ENCODE results near the gene DNAH11. TPM values are rescaled to one million over a fixed set of nuclear protein-coding genes. Genes with fewer than 3 reads are reported as not detected.

The DNAH11 gene
- total RNA-seq, 3 donors from 2014 or later, result 0.32 to 2.2 (median 0.33) TPM

GRCh38 chr7:21707566-21707965 is 164.7 kb downstream of the DNAH11 start:
- Histone ChIP-seq H3K27me3 (no peaks in the 10 kb centered on the region), H3K4me1 (no peaks in the 10 kb centered on the region), H3K4me3 (no peak overlapping the region), H3K36me3 (no peaks in the 10 kb centered on the region), H3K9me3 (no peaks in the 10 kb centered on the region), H3K27ac (no peak overlapping the region)
- DNase-seq (ENCODE audit: low spot score in 2 of 2), result no peak
- intact Hi-C loops (cut with DNase I; ENCODE audit: low total_unique reads), result no loop called here
- TF ChIP-seq CTCF (IDR thresholded peaks at IDR 0.05) (no peak), POLR2AphosphoS5 (IDR thresholded peaks at IDR 0.05) (no peak), POLR2A (IDR thresholded peaks at IDR 0.05) (no peak)

- no peak overlapping the region for H3K4me3 ChIP-seq
- H3K27me3 ChIP-seq, result no peaks in the 10 kb centered on the region
- H3K4me1 ChIP-seq, result no peaks in the 10 kb centered on the region
- intact Hi-C loops (cut with DNase I; ENCODE audit: low total_unique reads), result no loop called here
- no peak overlapping the region for H3K27ac ChIP-seq
- no peak for DNase-seq (ENCODE audit: low spot score in 2 of 2)
- TF ChIP-seq CTCF (IDR thresholded peaks at IDR 0.05) (no peak), POLR2A (IDR thresholded peaks at IDR 0.05) (no peak), POLR2AphosphoS5 (IDR thresholded peaks at IDR 0.05) (no peak)
- no peaks in the 10 kb centered on the region for H3K9me3 ChIP-seq
- no peaks in the 10 kb centered on the region for H3K36me3 ChIP-seq
Observed at GRCh38 chr7:21708096-21708495, 165.3 kb downstream of the DNAH11 start.

GRCh38 chr7:21717323-21717722 is 174.5 kb downstream of the DNAH11 start:
- intact Hi-C loops (cut with DNase I; ENCODE audit: low total_unique reads), result no loop called here
- Histone ChIP-seq H3K27ac (no peak overlapping the region), H3K36me3 (no peaks in the 10 kb centered on the region), H3K4me1 (no peaks in the 10 kb centered on the region), H3K9me3 (no peaks in the 10 kb centered on the region), H3K27me3 (no peaks in the 10 kb centered on the region), H3K4me3 (no peak overlapping the region)
- TF ChIP-seq CTCF (IDR thresholded peaks at IDR 0.05), result no peak
- TF ChIP-seq POLR2AphosphoS5 (IDR thresholded peaks at IDR 0.05), result no peak
- TF ChIP-seq POLR2A (IDR thresholded peaks at IDR 0.05), result no peak
- no peak for DNase-seq (ENCODE audit: low spot score in 2 of 2)

- intact Hi-C loops (cut with DNase I; ENCODE audit: low total_unique reads), result no loop called here
- H3K27ac ChIP-seq, result no peak overlapping the region
Observed at GRCh38 chr7:21718391-21718790, 175.6 kb downstream of the DNAH11 start.

GRCh38 chr7:21719846-21720245 is 177.0 kb downstream of the DNAH11 start:
- no peak overlapping the region for H3K4me3 ChIP-seq
- intact Hi-C loops (cut with DNase I; ENCODE audit: low total_unique reads), result loop anchor here (1.0 kb wide), 1 partner anchor 9 kb away; no protein-coding TSS in a partner anchor
- H3K9me3 ChIP-seq, result no peaks in the 10 kb centered on the region
- H3K4me1 ChIP-seq, result no peaks in the 10 kb centered on the region
- no peak for DNase-seq (ENCODE audit: low spot score in 2 of 2)
- no peaks in the 10 kb centered on the region for H3K36me3 ChIP-seq
- TF ChIP-seq POLR2AphosphoS5 (IDR thresholded peaks at IDR 0.05), result no peak
- no peak for TF ChIP-seq POLR2A (IDR thresholded peaks at IDR 0.05)
- TF ChIP-seq CTCF (IDR thresholded peaks at IDR 0.05), result no peak
- H3K27ac ChIP-seq, result no peak overlapping the region
- H3K27me3 ChIP-seq, result no peaks in the 10 kb centered on the region

More at GRCh38 chr7:21718391-21718790, 175.6 kb downstream of the DNAH11 start:
- H3K9me3 ChIP-seq, result no peaks in the 10 kb centered on the region
- no peaks in the 10 kb centered on the region for H3K36me3 ChIP-seq
- no peaks in the 10 kb centered on the region for H3K27me3 ChIP-seq
- no peak for DNase-seq (ENCODE audit: low spot score in 2 of 2)
- H3K4me3 ChIP-seq, result no peak overlapping the region
- TF ChIP-seq POLR2A (IDR thresholded peaks at IDR 0.05) (no peak), CTCF (IDR thresholded peaks at IDR 0.05) (no peak)
- no peaks in the 10 kb centered on the region for H3K4me1 ChIP-seq
